IPS-NIHi7 (cell line): ENCODE data around the gene HLA-DPB1.

Experiments
- DNase-seq: peaks from one replicate; pipeline ENCODE4 v3.0.0; 2012; ENCODE audit warnings: mixed read lengths; ENCODE audit errors: extremely low spot score

The HLA-DPB1 gene

GRCh38 chr6:33103776-33104175, 28.0 kb downstream of the HLA-DPB1 start:
- DNase-seq = no peak

GRCh38 chr6:33104887-33105286, 29.1 kb downstream of the HLA-DPB1 start:
- no peak for DNase-seq

- no peak for DNase-seq
Measured at GRCh38 chr6:33105386-33105785, 29.6 kb downstream of the HLA-DPB1 start.

GRCh38 chr6:33105916-33106871, 30.4 kb downstream of the HLA-DPB1 start:
- no peak for DNase-seq

- no peak for DNase-seq
Measured at GRCh38 chr6:33107641-33108040, 31.9 kb downstream of the HLA-DPB1 start.

GRCh38 chr6:33108307-33108706, 32.5 kb downstream of the HLA-DPB1 start:
- DNase-seq = no peak

GRCh38 chr6:33112148-33112547, 36.4 kb downstream of the HLA-DPB1 start:
- peak; percentile 44 for DNase-seq

- DNase-seq = no peak
Measured at GRCh38 chr6:33113755-33114154, 38.0 kb downstream of the HLA-DPB1 start.

GRCh38 chr6:33114406-33114805, 38.6 kb downstream of the HLA-DPB1 start:
- DNase-seq = no peak

GRCh38 chr6:33116417-33116816, 40.6 kb downstream of the HLA-DPB1 start:
- DNase-seq = peak; percentile 66

GRCh38 chr6:33116841-33117711, 41.3 kb downstream of the HLA-DPB1 start:
- DNase-seq = peak; percentile 43

GRCh38 chr6:33117811-33118277, 42.1 kb downstream of the HLA-DPB1 start:
- no peak for DNase-seq

GRCh38 chr6:33118525-33119123, 42.8 kb downstream of the HLA-DPB1 start:
- no peak for DNase-seq

- DNase-seq = no peak
Measured at GRCh38 chr6:33120001-33120400, 44.2 kb downstream of the HLA-DPB1 start.

GRCh38 chr6:33123181-33123580, 47.4 kb downstream of the HLA-DPB1 start:
- no peak for DNase-seq

GRCh38 chr6:33123732-33124524, 48.1 kb downstream of the HLA-DPB1 start:
- no peak for DNase-seq

- DNase-seq = no peak
Measured at GRCh38 chr6:33124525-33124901, 48.7 kb downstream of the HLA-DPB1 start.

- DNase-seq = no peak
Measured at GRCh38 chr6:33124947-33125346, 49.2 kb downstream of the HLA-DPB1 start.

GRCh38 chr6:33126101-33126714, 50.4 kb downstream of the HLA-DPB1 start:
- DNase-seq = peak; percentile 77

GRCh38 chr6:33128318-33128717, 52.5 kb downstream of the HLA-DPB1 start:
- DNase-seq = no peak

GRCh38 chr6:33132081-33132524, 56.3 kb downstream of the HLA-DPB1 start:
- no peak for DNase-seq
